Anterior cingulate cortex (tissue), 58 donors: ENCODE results near the gene OR12D1.
"Not testable (repeated sequence)": the region's sequence is repeated elsewhere in the genome, so short reads cannot be mapped to it uniquely, and the experiment has no call there.

ENCODE experiments used
- DNase-seq, 58 donors: peaks; one replicate each; lab custom pipeline; 2025; lab: John Stamatoyannopoulos, UW

The OR12D1 gene

GRCh38 chr6:29414588-29414987 lies at the start of gene OR12D1:
TSS of gene OR12D1 (plus strand) at chr6:29414928.
- DNase-seq = no peak

GRCh38 chr6:29368765-29369164 lies 46.0 kb upstream of the OR12D1 start, which contains the start of gene OR5V1:
TSS of gene OR5V1 (minus strand) at chr6:29368865. CDS start at chr6:29356195, 12,670 bp downstream.
- no peak for DNase-seq

GRCh38 chr6:29375191-29375590 lies 39.5 kb upstream of the OR12D1 start, which contains the start of gene OR12D3:
TSS of gene OR12D3 (minus strand) at chr6:29375291. CDS start at chr6:29375287, 4 bp downstream.
- no peak for DNase-seq

- DNase-seq = no peak
Observed at GRCh38 chr6:29376003-29376402, 38.7 kb upstream of the OR12D1 start.

DNA sequence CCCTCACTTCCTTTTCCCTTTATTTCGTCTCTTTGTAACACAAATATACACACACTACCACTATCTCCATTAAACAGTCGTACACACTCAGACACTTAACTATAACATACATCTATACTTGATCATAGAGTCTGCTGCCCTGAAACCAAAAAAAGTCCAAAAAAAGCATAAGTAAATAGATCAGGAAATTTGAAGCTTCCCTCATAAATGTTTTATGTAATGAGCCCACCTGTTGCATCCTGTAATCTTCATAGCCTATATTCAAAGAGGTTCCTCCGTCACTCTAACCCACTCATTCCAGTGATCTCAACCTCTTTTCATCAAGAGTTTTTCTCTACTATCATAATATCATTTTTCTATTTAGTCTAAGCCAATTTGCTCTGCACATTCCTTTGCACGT lies 26.2 kb upstream of the OR12D1 start:
- no peak for DNase-seq

GRCh38 chr6:29395331-29395730 lies 19.4 kb upstream of the OR12D1 start, which contains the start of gene OR12D2:
TSS of gene OR12D2 (plus strand) at chr6:29395631. CDS start at chr6:29396700, 1,069 bp downstream.
- DNase-seq = no peak

GRCh38 chr6:29399525-29399924 lies 15.2 kb upstream of the OR12D1 start:
- no peak for DNase-seq

- no peak for DNase-seq
Observed at GRCh38 chr6:29403801-29404200, 10.9 kb upstream of the OR12D1 start.

DNA sequence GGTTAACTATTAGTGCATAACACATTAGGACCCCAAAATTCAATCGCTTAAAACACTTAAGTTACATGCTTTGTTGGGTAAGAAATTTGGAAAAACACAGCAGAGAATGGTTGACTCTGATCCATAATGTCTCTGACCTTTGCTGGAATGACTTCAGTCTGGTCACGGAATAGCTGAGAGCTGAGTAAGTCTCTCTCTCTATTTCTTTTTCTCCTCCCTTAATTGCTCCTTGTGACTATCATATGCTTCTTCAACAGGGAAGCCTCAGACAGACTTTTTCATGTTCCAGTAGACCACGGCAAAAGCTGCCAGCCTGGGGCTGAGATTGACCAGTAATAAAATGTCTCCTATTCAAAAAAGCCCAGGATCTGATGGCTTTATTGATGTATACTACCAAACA lies 4.8 kb downstream of the OR12D1 start:
- no peak for DNase-seq

- DNase-seq = no peak
Observed at GRCh38 chr6:29424168-29424567, 9.4 kb downstream of the OR12D1 start.

GRCh38 chr6:29424575-29424974 lies 9.8 kb downstream of the OR12D1 start:
- DNase-seq = no peak

DNA sequence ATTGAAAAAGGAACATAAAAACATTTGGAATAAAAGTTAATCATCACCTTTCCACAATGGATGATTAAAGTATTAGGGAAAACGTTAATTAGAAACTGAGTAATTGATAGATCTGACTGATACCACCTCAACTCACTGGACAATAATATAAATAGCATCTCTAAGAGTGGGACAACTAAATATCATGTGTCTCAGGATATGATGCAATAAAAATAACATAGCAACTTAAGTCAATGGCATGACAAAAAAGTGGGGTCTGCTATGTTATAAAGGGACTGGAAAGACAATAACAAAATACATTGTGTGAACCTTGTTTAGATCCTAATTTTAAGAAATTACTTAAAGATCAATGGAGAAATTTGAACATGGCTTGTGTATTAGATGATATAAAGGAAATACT lies 10.3 kb downstream of the OR12D1 start:
- no peak for DNase-seq

- no peak for DNase-seq
Observed at GRCh38 chr6:29426654-29427053, 11.9 kb downstream of the OR12D1 start.

DNA sequence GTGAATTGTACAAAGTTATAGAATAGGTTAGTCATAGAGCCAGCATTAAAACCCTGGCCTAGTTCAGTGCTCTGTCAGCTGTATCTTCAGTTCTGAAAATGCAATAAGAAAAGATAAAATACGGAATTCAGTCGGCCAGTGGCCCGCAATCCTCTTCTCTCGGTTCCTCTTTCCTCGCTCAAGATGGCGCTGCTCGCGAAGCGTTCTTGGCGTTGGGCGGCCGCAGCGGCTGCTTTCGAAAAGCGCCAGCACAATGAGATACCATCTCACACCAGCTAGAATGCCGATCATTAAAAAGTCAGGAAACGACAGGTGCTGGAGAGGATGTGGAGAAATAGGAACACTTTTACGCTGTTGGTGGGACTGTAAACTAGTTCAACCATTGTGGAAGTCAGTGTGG lies 22.0 kb downstream of the OR12D1 start:
- DNase-seq = not testable (repeated sequence)

DNA sequence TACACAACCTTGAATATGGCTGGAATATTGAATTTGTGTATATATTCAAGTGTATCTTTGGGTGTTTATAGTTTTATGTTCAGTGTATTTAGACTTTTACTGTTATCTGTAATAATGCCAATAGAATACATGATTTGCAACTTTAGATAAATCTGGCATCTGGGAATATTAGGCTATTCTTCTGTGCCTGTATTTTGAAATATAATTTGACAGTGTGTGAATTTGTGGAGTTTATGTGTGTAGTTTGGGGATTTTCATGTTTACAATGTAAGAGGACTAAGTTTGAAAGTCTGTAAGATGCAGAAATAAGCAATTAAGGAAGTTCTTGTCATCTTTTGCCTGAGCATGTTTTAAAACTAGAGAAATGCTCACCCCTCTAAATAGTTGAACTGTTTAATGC lies 24.3 kb downstream of the OR12D1 start, which contains the start of gene OR10C1:
Gene OR10C1, plus strand, starts transcription at position 301 of the 400 bp plus-strand sequence. CDS start 710 bp downstream, outside the sequence.
- no peak for DNase-seq

DNA sequence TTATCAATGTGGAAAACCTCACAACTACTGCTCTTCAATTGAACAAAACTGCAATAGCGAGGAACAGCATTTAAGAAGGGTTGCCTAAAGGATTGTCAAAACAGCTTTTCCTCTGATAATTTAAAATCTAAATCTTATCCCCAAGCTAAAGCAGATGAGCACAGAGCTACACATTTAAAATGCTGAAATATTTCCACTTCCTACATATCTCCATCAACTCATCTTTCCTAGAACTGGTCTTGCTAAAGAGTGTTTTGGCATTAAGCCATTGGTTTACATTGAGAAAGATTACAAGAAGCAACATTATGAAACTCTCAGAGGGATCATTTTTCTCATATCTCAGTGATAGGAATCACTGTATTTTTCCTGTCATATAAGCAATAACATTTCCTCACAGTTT lies 28.0 kb downstream of the OR12D1 start:
- DNase-seq = no peak

GRCh38 chr6:29444031-29444430 lies 29.3 kb downstream of the OR12D1 start:
- DNase-seq = not testable (repeated sequence)

- no peak for DNase-seq
Observed at GRCh38 chr6:29447670-29448069, 32.9 kb downstream of the OR12D1 start.

DNA sequence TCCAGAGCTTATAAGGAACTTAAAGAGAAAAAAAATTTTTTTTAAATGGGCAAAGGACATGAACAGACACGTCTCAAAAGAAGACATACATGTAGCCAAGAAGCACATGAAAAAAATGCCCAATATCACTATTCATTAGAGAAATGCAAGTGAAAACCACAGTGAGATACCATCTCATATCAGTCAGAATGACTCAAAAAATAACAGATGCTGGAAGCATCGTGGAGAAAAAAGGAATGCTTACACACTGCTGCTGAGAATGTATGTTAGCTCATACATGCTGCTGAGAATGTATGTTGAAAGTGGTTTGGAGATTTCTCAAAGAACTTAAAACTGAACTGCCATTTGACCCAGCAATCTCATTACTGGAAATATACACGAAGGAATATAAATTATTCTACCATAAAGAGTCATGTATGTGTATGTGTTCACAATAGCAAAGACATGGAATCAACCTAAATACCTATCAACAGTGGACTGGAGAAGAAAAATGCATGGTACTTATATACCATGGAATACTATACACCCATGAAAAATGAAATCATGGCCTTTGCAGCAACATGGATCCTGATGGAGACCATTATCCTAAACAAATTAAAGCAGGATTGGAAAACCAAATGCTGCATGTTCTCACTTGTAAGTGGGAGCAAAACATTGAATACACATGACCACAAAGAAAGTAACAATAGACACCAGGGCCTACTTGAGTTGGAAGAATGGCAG lies 36.9 kb downstream of the OR12D1 start:
- DNase-seq = no peak

DNA sequence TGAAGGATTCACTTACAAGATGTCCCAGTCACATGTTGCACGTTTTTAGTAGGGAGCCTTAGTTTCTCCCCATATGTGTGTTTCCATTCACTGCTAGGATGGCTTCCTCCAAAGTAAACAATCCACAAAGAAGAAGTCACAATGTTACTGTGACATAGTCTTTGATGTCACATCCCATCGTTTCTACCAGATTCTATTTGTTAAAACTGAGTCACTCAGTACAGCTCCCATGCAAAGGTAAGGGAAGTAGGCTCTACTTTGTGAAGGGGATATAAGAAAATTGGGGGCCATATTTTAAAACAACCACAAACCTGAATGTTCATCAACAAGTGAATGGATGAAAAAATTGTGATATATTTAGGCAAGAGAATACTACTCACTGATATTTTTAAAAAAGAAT lies 42.2 kb downstream of the OR12D1 start, which contains the start of the genes OR11A1 and OR2H1:
Gene OR11A1, minus strand, starts transcription at position 101 of the 400 bp plus-strand sequence. CDS start 29,430 bp downstream, outside the sequence.
Gene OR2H1, plus strand, starts transcription at position 185 of the 400 bp plus-strand sequence. CDS start 4,615 bp downstream, outside the sequence.
- DNase-seq = no peak

DNA sequence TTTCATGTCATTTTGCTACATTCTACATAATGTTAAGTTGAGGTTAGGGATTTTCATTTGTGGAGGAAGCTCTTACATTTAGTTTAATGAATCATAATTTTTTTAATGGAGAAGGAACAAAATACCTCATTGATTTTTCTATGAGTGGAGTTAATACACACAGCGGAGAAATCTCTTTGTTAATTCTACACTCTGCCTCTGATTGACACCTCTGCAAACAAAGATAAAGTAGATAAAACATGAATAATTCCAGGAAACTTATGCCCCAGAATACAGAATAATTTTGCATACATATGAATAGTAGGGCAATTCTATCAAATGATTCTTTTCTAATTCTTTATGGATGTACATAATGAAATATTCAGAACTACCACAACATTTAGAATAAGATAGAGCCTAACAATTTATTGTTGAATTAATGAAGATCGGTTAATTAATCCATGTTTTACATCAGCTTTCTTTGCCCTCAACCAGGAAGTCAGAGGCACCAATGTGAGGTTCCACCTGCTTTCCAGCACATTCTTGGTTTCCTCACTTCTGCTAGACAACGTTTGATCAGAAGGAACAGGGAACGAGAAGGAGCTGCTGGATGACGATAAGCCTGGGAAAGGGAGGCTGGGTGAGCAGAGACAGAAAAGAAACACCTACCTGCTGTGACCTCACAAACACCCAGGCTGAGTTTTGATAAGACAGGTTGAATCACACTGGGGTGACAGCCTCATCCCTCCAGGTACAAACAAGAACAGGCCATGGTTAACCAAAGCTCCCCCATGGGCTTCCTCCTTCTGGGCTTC lies 46.5 kb downstream of the OR12D1 start:
- DNase-seq = no peak
